ENCODE results near the gene TEKTIP1. TPM values are rescaled to one million over a fixed set of nuclear protein-coding genes. Genes with fewer than 3 reads are reported as not detected.

Gene TEKTIP1
- 1.6 TPM in 1 of 2 replicates, not detected in the other for total RNA-seq (2014; rRNA removed; shearing (Covaris generic))

GRCh38 chr19:3538965-3539755, at the start of gene TEKTIP1:
TEKTIP1 (plus strand) TSS chr19:3539174; CDS start chr19:3539178, 4 bp downstream.
- H3K4me3 ChIP-seq (ENCODE audit: insufficient read depth, low read depth, low read length) = no peak within 1 kb of the TSS
- no peaks in the 10 kb centered on the region; the same call in 1 of the 2 replicates for H3K36me3 ChIP-seq (replicated peaks; ENCODE audit: control insufficient read depth, insufficient read depth, low read length)
- no peaks in the 10 kb centered on the region for H3K27me3 ChIP-seq (ENCODE audit: control insufficient read depth, insufficient read depth, low read length)
- peak; percentile 92 for DNase-seq

GRCh38 chr19:3491396-3492119, 47.4 kb upstream of the TEKTIP1 start:
- no peak for DNase-seq
- H3K4me3 ChIP-seq (ENCODE audit: insufficient read depth, low read depth, low read length) = no peak overlapping the region
- peaks cover 6% of the 10 kb centered on the region for H3K36me3 ChIP-seq (replicated peaks; ENCODE audit: control insufficient read depth, insufficient read depth, low read length)
- H3K27me3 ChIP-seq (ENCODE audit: control insufficient read depth, insufficient read depth, low read length) = no peaks in the 10 kb centered on the region

GRCh38 chr19:3492131-3492839, 46.7 kb upstream of the TEKTIP1 start:
- no peak for DNase-seq
- H3K36me3 ChIP-seq (replicated peaks; ENCODE audit: control insufficient read depth, insufficient read depth, low read length) = peaks cover 8% of the 10 kb centered on the region
- H3K4me3 ChIP-seq (ENCODE audit: insufficient read depth, low read depth, low read length) = no peak overlapping the region
- H3K27me3 ChIP-seq (ENCODE audit: control insufficient read depth, insufficient read depth, low read length) = no peaks in the 10 kb centered on the region

- no peak for DNase-seq
- Histone ChIP-seq H3K36me3 (replicated peaks; ENCODE audit: control insufficient read depth, insufficient read depth, low read length) (peaks cover 8% of the 10 kb centered on the region), H3K27me3 (ENCODE audit: control insufficient read depth, insufficient read depth, low read length) (no peaks in the 10 kb centered on the region), H3K4me3 (ENCODE audit: insufficient read depth, low read depth, low read length) (no peak overlapping the region)
Measured at GRCh38 chr19:3492919-3493318, 46.1 kb upstream of the TEKTIP1 start.

GRCh38 chr19:3493651-3494050, 45.3 kb upstream of the TEKTIP1 start:
- Histone ChIP-seq H3K36me3 (replicated peaks; ENCODE audit: control insufficient read depth, insufficient read depth, low read length) (peaks cover 8% of the 10 kb centered on the region), H3K4me3 (ENCODE audit: insufficient read depth, low read depth, low read length) (no peak overlapping the region), H3K27me3 (ENCODE audit: control insufficient read depth, insufficient read depth, low read length) (no peaks in the 10 kb centered on the region)
- DNase-seq = no peak

GRCh38 chr19:3494051-3494450, 44.9 kb upstream of the TEKTIP1 start:
- Histone ChIP-seq H3K4me3 (ENCODE audit: insufficient read depth, low read depth, low read length) (no peak overlapping the region), H3K36me3 (replicated peaks; ENCODE audit: control insufficient read depth, insufficient read depth, low read length) (peaks cover 8% of the 10 kb centered on the region), H3K27me3 (ENCODE audit: control insufficient read depth, insufficient read depth, low read length) (no peaks in the 10 kb centered on the region)
- peak; percentile 99 for DNase-seq

GRCh38 chr19:3494559-3494958, 44.4 kb upstream of the TEKTIP1 start:
- no peaks in the 10 kb centered on the region for H3K27me3 ChIP-seq (ENCODE audit: control insufficient read depth, insufficient read depth, low read length)
- H3K4me3 ChIP-seq (ENCODE audit: insufficient read depth, low read depth, low read length) = no peak overlapping the region
- H3K36me3 ChIP-seq (replicated peaks; ENCODE audit: control insufficient read depth, insufficient read depth, low read length) = peaks cover 8% of the 10 kb centered on the region
- no peak for DNase-seq

GRCh38 chr19:3496392-3497273, 42.3 kb upstream of the TEKTIP1 start:
- Histone ChIP-seq H3K27me3 (ENCODE audit: control insufficient read depth, insufficient read depth, low read length) (no peaks in the 10 kb centered on the region), H3K4me3 (ENCODE audit: insufficient read depth, low read depth, low read length) (no peak overlapping the region), H3K36me3 (replicated peaks; ENCODE audit: control insufficient read depth, insufficient read depth, low read length) (peaks cover 8% of the 10 kb centered on the region)
- DNase-seq = no peak

- Histone ChIP-seq H3K4me3 (ENCODE audit: insufficient read depth, low read depth, low read length) (no peak overlapping the region), H3K27me3 (ENCODE audit: control insufficient read depth, insufficient read depth, low read length) (no peaks in the 10 kb centered on the region), H3K36me3 (replicated peaks; ENCODE audit: control insufficient read depth, insufficient read depth, low read length) (peaks cover 7% of the 10 kb centered on the region)
- DNase-seq = no peak
Measured at GRCh38 chr19:3497757-3498520, 41.0 kb upstream of the TEKTIP1 start.

GRCh38 chr19:3499738-3500428, 39.1 kb upstream of the TEKTIP1 start:
- peak overlapping the region; percentile 94 for H3K4me3 ChIP-seq (ENCODE audit: insufficient read depth, low read depth, low read length)
- peaks cover 7% of the 10 kb centered on the region for H3K36me3 ChIP-seq (replicated peaks; ENCODE audit: control insufficient read depth, insufficient read depth, low read length)
- DNase-seq = no peak
- no peaks in the 10 kb centered on the region for H3K27me3 ChIP-seq (ENCODE audit: control insufficient read depth, insufficient read depth, low read length)

- peak within 1 kb of the TSS; percentile 94 for H3K4me3 ChIP-seq (ENCODE audit: insufficient read depth, low read depth, low read length)
- H3K36me3 ChIP-seq (replicated peaks; ENCODE audit: control insufficient read depth, insufficient read depth, low read length) = peaks cover 5% of the 10 kb centered on the region
- H3K27me3 ChIP-seq (ENCODE audit: control insufficient read depth, insufficient read depth, low read length) = no peaks in the 10 kb centered on the region
- DNase-seq = peak; percentile 98
Measured at GRCh38 chr19:3500429-3501101, 38.4 kb upstream of the TEKTIP1 start, which contains the start of gene DOHH. DOHH (minus strand) TSS chr19:3500674; CDS start chr19:3496814, 3,860 bp downstream.

- Histone ChIP-seq H3K36me3 (replicated peaks; ENCODE audit: control insufficient read depth, insufficient read depth, low read length) (peaks cover under 1% of the 10 kb centered on the region; the same call in 1 of the 2 replicates), H3K4me3 (ENCODE audit: insufficient read depth, low read depth, low read length) (no peak overlapping the region), H3K27me3 (ENCODE audit: control insufficient read depth, insufficient read depth, low read length) (no peaks in the 10 kb centered on the region)
- no peak for DNase-seq
Measured at GRCh38 chr19:3501780-3502179, 37.2 kb upstream of the TEKTIP1 start.

All from H7 (cell line).